ENCODE data around the gene CR2. TPM values are rescaled to one million over a fixed set of nuclear protein-coding genes. Genes with fewer than 3 reads are reported as not detected.

CR2 gene
- polyA plus RNA-seq, 1 donor (not counting 4 experiments of a cell fraction or from before 2014, with no cell fraction given): not detected

DNA sequence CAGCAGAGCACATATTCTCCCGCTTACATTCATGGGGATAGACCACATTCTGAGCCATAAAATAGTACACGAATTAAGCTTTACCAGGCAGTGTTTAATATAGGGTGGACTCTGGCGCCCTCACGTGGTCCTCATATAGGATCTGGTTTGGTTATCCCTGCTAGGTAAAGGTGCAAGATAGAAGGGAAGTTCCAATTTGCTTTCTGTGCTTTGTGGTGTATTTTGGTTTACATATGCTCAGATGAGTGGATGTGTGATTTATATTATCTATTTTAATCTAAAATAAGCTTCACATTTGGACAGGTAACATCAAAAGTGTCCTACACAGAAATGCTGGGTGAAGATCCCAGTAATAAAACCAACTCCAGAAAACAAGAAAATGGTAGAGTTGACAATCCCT lies 45.4 kb downstream of the CR2 start:
- Histone ChIP-seq H3K4me2 (ENCODE audit: control insufficient read depth, extremely low read depth, insufficient read depth, low read depth, low read length) (no peak overlapping the region), H3K36me3 (ENCODE audit: control insufficient read depth in 2 of 2, extremely low read depth in 1 of 2, insufficient read depth in 2 of 2, low read length in 2 of 2) (no peaks in the 10 kb centered on the region), H3K4me3 (ENCODE audit: control insufficient read depth in 2 of 3, extremely low read depth in 1 of 3, insufficient read depth in 2 of 3, low read depth in 1 of 3, low read length in 3 of 3) (no peak overlapping the region), H3K4me1 (ENCODE audit: control insufficient read depth, extremely low read depth, insufficient read depth, low read length) (no peaks in the 10 kb centered on the region), H4K20me1 (ENCODE audit: control insufficient read depth, extremely low read depth, insufficient read depth, low read length) (no peaks in the 10 kb centered on the region), H3K9ac (ENCODE audit: control insufficient read depth, extremely low read depth, insufficient read depth, low read length) (no peak overlapping the region), H3K27me3 (ENCODE audit: control insufficient read depth, extremely low read depth, insufficient read depth, low read length) (peaks cover 55% of the 10 kb centered on the region), H3K9me3 (ENCODE audit: control insufficient read depth, low read depth, low read length) (no peaks in the 10 kb centered on the region), H3K79me2 (ENCODE audit: control insufficient read depth, insufficient read depth, low read length) (no peaks in the 10 kb centered on the region), H2AFZ (ENCODE audit: control insufficient read depth, low read length) (no peak overlapping the region), H3K27ac (ENCODE audit: control insufficient read depth, insufficient read depth, low read length) (no peak overlapping the region), H3K9me1 (ENCODE audit: control insufficient read depth, extremely low read depth, insufficient read depth, low read length) (no peaks in the 10 kb centered on the region)
- FAIRE-seq (peak; percentile 43), DNase-seq (ENCODE audit: low read depth, low spot score) (peak; percentile 25)
- dilution Hi-C loops (cut with MboI; ENCODE audit: extremely low pct_ligation_motif_present, low sequenced_read_pairs): no loop called here
- TF ChIP-seq, protein P1, sequence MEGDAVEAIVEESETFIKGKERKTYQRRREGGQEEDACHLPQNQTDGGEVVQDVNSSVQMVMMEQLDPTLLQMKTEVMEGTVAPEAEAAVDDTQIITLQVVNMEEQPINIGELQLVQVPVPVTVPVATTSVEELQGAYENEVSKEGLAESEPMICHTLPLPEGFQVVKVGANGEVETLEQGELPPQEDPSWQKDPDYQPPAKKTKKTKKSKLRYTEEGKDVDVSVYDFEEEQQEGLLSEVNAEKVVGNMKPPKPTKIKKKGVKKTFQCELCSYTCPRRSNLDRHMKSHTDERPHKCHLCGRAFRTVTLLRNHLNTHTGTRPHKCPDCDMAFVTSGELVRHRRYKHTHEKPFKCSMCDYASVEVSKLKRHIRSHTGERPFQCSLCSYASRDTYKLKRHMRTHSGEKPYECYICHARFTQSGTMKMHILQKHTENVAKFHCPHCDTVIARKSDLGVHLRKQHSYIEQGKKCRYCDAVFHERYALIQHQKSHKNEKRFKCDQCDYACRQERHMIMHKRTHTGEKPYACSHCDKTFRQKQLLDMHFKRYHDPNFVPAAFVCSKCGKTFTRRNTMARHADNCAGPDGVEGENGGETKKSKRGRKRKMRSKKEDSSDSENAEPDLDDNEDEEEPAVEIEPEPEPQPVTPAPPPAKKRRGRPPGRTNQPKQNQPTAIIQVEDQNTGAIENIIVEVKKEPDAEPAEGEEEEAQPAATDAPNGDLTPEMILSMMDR (optimal IDR thresholded peaks at IDR 0.05 in 1 of 3, IDR thresholded peaks at IDR 0.05 in 1 of 3, conservative IDR thresholded peaks at IDR 0.05 in 1 of 3; ENCODE audit: extremely low read depth in 1 of 3, insufficient read depth in 2 of 3, low read length in 3 of 3): peak; percentile 73 to 80 (median 77)
- no peak for TF ChIP-seq EZH2 (IDR thresholded peaks at IDR 0.05; ENCODE audit: low read length)

DNA sequence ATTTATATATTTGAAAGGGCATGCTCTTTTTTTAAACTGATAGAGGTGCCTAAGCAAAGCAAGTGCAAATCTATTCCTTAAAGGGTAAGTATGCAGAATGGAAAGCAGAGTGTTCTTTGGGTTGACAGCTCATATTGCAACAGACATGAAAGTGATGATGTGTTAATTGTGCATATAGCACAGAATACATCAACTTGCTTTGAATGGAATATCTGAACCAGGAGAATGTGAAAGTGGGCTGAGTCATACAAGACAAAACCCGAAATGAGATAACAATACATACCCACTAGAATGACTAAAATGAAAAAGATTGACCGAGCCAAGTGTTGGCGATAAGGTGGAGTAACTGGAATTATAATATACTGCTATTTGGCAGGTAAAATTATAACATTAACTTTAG lies 46.2 kb downstream of the CR2 start:
- H4K20me1 ChIP-seq (ENCODE audit: control insufficient read depth, extremely low read depth, insufficient read depth, low read length): no peaks in the 10 kb centered on the region
- H3K27me3 ChIP-seq (ENCODE audit: control insufficient read depth, extremely low read depth, insufficient read depth, low read length): peaks cover 53% of the 10 kb centered on the region
- dilution Hi-C loops (cut with MboI; ENCODE audit: extremely low pct_ligation_motif_present, low sequenced_read_pairs): no loop called here
- no peak overlapping the region for H3K9ac ChIP-seq (ENCODE audit: control insufficient read depth, extremely low read depth, insufficient read depth, low read length)
- H3K4me1 ChIP-seq (ENCODE audit: control insufficient read depth, extremely low read depth, insufficient read depth, low read length): no peaks in the 10 kb centered on the region
- TF ChIP-seq, protein P1 (optimal IDR thresholded peaks at IDR 0.05 in 1 of 3, IDR thresholded peaks at IDR 0.05 in 1 of 3, conservative IDR thresholded peaks at IDR 0.05 in 1 of 3; ENCODE audit: extremely low read depth in 1 of 3, insufficient read depth in 2 of 3, low read length in 3 of 3): no peak
- no peak for TF ChIP-seq EZH2 (IDR thresholded peaks at IDR 0.05; ENCODE audit: low read length)
- no peaks in the 10 kb centered on the region for H3K9me3 ChIP-seq (ENCODE audit: control insufficient read depth, low read depth, low read length)
- H3K27ac ChIP-seq (ENCODE audit: control insufficient read depth, insufficient read depth, low read length): no peak overlapping the region
- H2AFZ ChIP-seq (ENCODE audit: control insufficient read depth, low read length): no peak overlapping the region
- no peaks in the 10 kb centered on the region for H3K9me1 ChIP-seq (ENCODE audit: control insufficient read depth, extremely low read depth, insufficient read depth, low read length)
- H3K4me2 ChIP-seq (ENCODE audit: control insufficient read depth, extremely low read depth, insufficient read depth, low read depth, low read length): no peak overlapping the region
- H3K79me2 ChIP-seq (ENCODE audit: control insufficient read depth, insufficient read depth, low read length): no peaks in the 10 kb centered on the region
- FAIRE-seq (no peak), DNase-seq (ENCODE audit: low read depth, low spot score) (no peak)
- H3K4me3 ChIP-seq (ENCODE audit: control insufficient read depth in 2 of 3, extremely low read depth in 1 of 3, insufficient read depth in 2 of 3, low read depth in 1 of 3, low read length in 3 of 3): no peak overlapping the region
- H3K36me3 ChIP-seq (ENCODE audit: control insufficient read depth in 2 of 2, extremely low read depth in 1 of 2, insufficient read depth in 2 of 2, low read length in 2 of 2): no peaks in the 10 kb centered on the region

Data from keratinocyte (primary cell).